Urinary bladder (tissue), 4 donors: ENCODE measurements around the gene LRRC47. TPM values are rescaled to one million over a fixed set of nuclear protein-coding genes. Genes with fewer than 3 reads are reported as not detected.

ENCODE experiments used
- DNase-seq: peaks from one replicate; pipeline ENCODE4 v3.0.0-alpha.2; 2015; ENCODE audit errors: extremely low spot score
- H3K27ac ChIP-seq: one replicate; pipeline ENCODE4 v1.5.1; 2013; ENCODE audit warnings: low read depth, mild to moderate bottlenecking, moderate library complexity
- H3K36me3 ChIP-seq: one replicate; pipeline ENCODE4 v1.6.1; 2013; ENCODE audit warnings: mild to moderate bottlenecking, moderate library complexity; ENCODE audit not compliant: insufficient read depth
- H3K4me1 ChIP-seq: one replicate; pipeline ENCODE4 v1.6.1; 2013; ENCODE audit warnings: mild to moderate bottlenecking, moderate library complexity; ENCODE audit not compliant: insufficient read depth
- H3K4me3 ChIP-seq: one replicate; pipeline ENCODE4 v1.5.1; 2013; ENCODE audit warnings: low read depth, low read length
- WGBS: extraction: QIAGEN DNeasy Blood & Tissue Kit; methylation state at CpG from one replicate; pipeline ENCODE4 v1.1.7; 2013; 5-methylcytosine and 5-hydroxymethylcytosine counted together
- polyA plus RNA-seq: library from polyadenylated mRNA; stranded (reverse); fragments of 200-250 nt; gene quantifications from one replicate; pipeline ENCODE4 v1.2.3, GENCODE V29; 2013
- total RNA-seq: library from RNA; depleted of rRNA; stranded (reverse); fragments of >200 nt; gene quantifications from one replicate; pipeline ENCODE4 v1.2.3, GENCODE V29; 2014
- donor health status: healthy with polysubstance abuse.
- donor health status: healthy.

LRRC47 gene
- 17.8 TPM for total RNA-seq
- 31.0 TPM for polyA plus RNA-seq

DNA sequence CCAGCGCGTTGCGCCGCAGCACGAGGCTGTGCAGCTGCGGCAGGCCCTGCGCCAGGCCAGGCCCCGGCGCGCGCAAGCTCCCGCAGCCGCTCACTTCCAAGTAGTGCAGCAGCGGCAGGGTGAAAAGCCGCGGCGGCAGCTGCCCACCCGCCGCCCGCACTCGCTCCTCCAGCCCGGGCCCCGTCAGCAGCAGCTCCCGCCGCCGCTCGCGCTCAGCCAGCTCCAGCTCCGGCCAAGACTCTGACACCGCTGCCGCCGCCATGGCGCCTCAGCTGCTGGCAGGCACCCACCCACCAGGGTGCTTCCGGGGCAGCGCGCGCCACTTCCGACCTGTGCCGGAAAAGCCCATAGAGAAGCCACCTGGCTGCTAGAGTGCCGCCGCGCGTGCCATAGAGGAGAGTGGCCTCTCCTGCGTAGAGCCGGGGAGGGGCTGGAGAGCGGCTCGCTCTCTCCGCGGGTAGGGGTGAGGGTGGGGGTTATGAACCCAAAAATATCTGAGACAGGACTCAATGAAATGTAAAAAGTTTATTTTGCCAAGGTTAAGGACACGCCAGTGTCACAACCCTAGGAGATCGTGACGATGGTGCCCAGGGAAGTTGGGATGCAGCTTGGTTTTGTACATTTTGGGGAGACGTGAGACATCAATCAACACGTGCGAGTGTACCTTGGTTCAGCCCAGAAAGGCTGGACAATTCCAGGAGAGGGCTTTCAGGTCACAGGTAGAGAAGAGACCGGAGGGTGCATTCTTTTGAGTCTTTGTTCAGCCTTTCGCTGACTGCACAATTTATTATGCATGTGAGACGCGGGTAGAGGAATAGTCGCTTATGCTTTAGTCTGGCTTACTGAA, at the start of gene LRRC47:
Gene LRRC47 (minus strand): TSS at position 284 of the 847 bp plus-strand sequence. CDS start 22 bp downstream, at position 262.
- 1% methylated on average over 60 of the region's 60 CpGs for WGBS
- Histone ChIP-seq H3K27ac (no peak within 1 kb of the TSS), H3K4me1 (peaks cover 2% of the 10 kb centered on the region), H3K4me3 (peak within 1 kb of the TSS; percentile 99), H3K36me3 (no peaks in the 10 kb centered on the region)
- peak; percentile 76 for DNase-seq

DNA sequence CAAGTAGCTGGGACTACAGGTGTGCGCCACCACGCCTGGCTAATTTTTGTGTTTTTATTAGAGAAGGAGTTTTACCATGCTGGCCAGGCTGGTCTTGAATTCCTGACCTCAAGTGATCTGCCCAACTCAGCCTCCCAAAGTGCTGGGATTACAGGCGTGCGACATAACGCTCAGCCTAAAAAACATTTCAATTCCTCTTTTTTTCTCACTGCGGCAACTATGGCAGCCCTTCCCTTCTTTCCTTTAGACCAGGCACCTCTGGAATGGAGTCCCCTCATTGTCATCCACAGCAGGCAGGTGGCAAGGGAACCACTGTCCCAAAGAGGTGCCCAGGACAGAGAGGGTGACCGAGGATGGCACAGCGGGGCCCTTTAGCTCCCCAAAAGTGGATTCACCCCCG, 46.6 kb upstream of the LRRC47 start:
- Histone ChIP-seq H3K4me3 (no peak overlapping the region), H3K27ac (no peak overlapping the region), H3K4me1 (no peaks in the 10 kb centered on the region), H3K36me3 (no peaks in the 10 kb centered on the region)
- DNase-seq = no peak
- 94% methylated on average over 9 of the region's 9 CpGs for WGBS

DNA sequence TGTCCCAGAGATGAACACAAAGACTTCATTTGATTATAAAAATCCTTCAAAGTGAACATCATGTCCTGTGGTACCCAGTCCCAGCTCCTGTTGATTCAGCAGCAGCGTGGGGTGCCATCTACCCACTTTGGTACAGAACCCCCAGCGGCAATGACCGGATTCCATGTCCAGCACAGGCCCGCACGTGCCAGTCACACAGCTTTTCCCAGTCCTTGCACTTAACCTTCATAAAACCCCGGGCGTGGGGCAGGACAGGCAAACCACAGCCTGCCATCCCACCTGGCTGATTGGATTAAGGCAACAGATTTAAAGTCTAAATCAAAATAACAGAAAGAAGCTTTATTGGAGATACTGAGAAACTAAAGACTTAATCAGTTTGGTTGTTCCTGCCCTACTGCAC, 45.2 kb upstream of the LRRC47 start:
- no peak overlapping the region for H3K27ac ChIP-seq
- WGBS = 97% methylated on average over 7 of the region's 7 CpGs
- H3K4me3 ChIP-seq = no peak overlapping the region
- no peak for DNase-seq
- no peaks in the 10 kb centered on the region for H3K4me1 ChIP-seq
- H3K36me3 ChIP-seq = peaks cover 6% of the 10 kb centered on the region

DNA sequence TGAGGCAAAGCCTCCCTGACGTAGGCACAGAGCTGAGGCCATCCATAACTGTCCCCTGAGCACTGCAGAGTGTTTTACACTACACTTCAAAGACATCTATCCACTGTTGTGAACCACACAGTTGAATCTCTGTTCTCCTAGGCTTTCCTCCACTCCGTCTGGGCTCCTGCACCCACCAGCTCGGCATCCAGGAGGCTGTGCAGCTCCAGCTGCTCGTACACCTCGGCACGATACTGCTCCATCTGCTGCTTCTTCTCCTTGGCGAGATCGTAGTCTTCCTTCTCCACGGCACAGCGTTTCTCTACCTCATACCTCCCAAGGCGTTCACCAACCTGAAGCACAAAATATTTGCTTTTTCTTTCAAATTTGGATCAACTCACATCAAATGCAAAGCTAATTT, 42.5 kb upstream of the LRRC47 start:
- WGBS = 95% methylated on average over 11 of the region's 11 CpGs

DNA sequence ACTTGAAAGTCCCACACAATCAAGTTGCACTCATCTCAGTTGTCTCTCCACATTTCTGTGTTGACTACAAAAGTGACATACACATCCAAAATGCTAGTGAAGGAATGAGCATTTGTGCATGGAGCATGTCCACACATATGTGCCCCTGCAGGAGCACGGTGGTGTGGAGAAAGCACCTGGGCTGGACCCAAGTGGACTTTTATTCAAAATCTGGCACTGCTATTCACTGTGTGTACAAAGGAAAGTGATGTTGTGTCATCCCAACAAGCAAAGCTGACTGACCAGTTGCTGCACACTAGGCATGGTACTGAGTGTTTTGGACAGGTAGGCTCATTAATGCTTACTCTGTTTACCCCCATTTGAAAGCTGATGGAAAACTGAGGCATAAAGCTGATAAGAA, 41.4 kb upstream of the LRRC47 start:
- Histone ChIP-seq H3K36me3 (peaks cover 6% of the 10 kb centered on the region), H3K4me3 (no peak overlapping the region), H3K4me1 (no peaks in the 10 kb centered on the region), H3K27ac (no peak overlapping the region)
- no peak for DNase-seq
- WGBS = 97% methylated on average over 1 of the region's 1 CpG

More for the DNA sequence above, 42.5 kb upstream of the LRRC47 start:
- no peak overlapping the region for H3K27ac ChIP-seq
- H3K36me3 ChIP-seq = peaks cover 6% of the 10 kb centered on the region
- no peak for DNase-seq
- no peaks in the 10 kb centered on the region for H3K4me1 ChIP-seq
- no peak overlapping the region for H3K4me3 ChIP-seq

DNA sequence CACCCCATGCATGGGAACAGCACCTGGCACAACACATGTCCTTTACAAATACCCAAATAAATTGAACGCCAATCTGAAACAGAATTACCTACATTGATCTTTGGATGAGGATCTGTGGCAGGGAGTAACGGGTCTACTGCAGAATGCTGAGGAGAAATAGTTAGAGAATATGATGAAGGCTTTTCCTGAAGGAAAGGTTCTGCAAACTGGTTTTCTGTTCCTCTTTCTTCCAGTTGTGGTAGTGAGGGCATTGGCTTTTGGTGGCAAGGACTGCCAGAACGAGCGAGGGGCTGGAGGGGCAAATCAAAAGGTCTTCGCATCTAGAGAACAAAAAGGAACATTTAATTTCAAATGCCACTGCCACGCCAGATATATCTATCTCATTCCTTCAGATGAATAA, 40.9 kb upstream of the LRRC47 start:
- Histone ChIP-seq H3K36me3 (peaks cover 6% of the 10 kb centered on the region), H3K4me1 (no peaks in the 10 kb centered on the region), H3K4me3 (no peak overlapping the region), H3K27ac (no peak overlapping the region)
- WGBS = 98% methylated on average over 6 of the region's 6 CpGs
- no peak for DNase-seq

DNA sequence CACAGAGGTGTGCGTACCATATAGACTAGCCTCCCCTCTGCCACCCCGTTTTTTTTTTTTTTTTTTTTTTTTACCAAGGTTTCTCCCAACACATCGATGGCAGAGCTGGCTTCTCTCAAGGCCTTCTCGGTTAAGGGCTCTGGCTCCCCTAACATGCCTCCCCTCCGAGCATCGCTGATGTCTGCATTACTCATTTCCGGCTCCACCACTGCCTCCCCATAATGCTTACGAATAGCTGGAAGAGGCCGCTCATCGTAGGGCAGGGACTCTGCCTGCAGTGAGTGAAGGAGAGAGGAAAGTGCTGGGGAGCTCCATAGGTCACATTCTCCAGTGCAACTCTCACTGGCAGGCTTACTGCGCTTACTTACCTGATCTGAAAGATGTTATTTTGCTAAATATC, 40.1 kb upstream of the LRRC47 start:
- 94% methylated on average over 11 of the region's 11 CpGs for WGBS
- Histone ChIP-seq H3K4me1 (no peaks in the 10 kb centered on the region), H3K27ac (no peak overlapping the region), H3K36me3 (peaks cover 6% of the 10 kb centered on the region), H3K4me3 (no peak overlapping the region)
- DNase-seq = no peak

DNA sequence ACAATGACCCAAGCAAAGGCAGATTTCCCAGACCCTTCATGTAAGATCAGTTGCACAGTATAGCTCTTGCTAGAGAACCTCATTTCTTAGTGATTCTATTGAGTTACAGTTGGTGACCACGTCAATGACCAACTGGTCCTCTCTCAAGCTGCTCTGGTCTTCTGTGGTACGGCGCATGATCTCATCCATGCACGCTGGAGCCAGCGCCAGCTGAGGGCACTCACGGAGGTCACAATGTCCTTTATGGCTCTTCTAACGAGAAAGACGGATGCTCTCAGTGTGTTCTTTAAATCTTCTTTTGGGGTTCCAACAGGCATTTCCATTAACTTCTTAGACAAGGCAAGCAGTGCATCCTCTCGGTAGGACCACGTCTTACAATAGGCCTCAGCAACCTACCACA, 38.4 kb upstream of the LRRC47 start:
- no peak for DNase-seq
- Histone ChIP-seq H3K4me1 (no peaks in the 10 kb centered on the region), H3K27ac (no peak overlapping the region), H3K4me3 (no peak overlapping the region), H3K36me3 (peaks cover 6% of the 10 kb centered on the region)
- WGBS = 90% methylated on average over 10 of the region's 10 CpGs

DNA sequence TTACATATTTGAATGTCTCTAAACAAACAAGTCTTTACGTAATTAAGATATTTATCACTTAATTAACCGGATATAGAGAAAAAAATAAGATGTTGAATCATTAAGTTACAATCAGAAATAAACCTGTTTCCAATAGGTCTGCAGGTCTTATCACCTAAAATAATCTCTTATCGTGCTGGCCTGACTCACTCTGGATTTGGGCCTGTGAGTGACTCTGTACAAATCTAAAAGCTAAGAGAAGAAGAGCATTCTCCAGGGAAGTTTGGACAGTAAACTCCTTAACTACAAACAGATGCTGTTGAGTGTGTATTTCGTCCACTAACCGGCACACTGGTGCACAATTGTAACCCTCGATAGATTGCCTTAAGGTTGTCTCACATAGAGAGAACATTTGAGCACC, 35.4 kb upstream of the LRRC47 start:
- Histone ChIP-seq H3K36me3 (peaks cover 1% of the 10 kb centered on the region), H3K4me3 (no peak overlapping the region)
- WGBS = 59% methylated on average over 6 of the region's 6 CpGs

DNA sequence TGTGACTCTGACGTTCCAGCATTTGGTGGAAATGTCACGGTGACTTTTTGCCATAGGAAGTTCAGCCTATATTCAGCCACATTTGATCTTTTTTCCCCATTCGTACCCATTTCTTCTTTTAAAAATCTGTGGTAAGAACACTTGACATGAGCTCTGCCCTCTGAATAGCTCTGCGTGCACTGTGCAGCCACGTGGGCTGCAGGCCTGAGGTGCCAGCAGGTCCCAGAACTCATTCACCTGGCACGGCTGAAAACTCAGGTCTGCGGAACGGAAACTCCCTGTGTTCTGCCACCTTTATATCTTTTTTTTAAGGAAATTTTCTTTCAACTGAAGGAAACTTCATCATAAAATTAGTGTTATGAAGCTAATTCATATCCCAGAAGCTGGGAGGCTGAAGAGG, 32.1 kb upstream of the LRRC47 start:
- no peaks in the 10 kb centered on the region for H3K4me1 ChIP-seq
- WGBS = 94% methylated on average over 8 of the region's 8 CpGs
- no peak for DNase-seq
- peaks cover 1% of the 10 kb centered on the region for H3K36me3 ChIP-seq
- H3K4me3 ChIP-seq = no peak overlapping the region
- H3K27ac ChIP-seq = no peak overlapping the region

More for the DNA sequence above, 35.4 kb upstream of the LRRC47 start:
- DNase-seq = no peak
- Histone ChIP-seq H3K4me1 (no peaks in the 10 kb centered on the region), H3K27ac (no peak overlapping the region)

DNA sequence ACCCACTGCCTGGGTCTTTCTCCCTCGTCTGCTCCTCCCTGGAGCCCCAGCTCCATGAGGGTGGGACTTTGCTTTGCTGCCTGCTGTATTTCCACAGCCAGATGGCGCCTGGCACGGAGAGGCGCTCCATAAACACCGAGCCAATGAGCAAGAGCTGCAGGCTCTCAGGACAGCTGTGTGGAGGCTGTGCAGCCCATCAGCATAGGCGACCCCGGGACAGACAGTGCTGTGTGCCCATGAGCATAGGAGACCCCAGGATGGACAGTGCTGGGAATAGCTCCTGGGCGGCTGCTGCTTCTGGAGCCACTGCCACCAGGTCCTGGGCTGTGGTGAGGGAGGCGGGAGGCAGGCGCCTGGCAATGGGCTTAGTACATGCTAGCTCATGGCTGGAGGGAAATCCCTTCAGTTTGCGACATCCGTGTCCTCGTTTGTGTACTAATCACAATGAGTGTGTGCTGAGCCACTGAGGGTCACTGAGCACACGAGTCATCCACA, 31.6 kb upstream of the LRRC47 start:
- Histone ChIP-seq H3K4me3 (no peak overlapping the region), H3K27ac (no peak overlapping the region), H3K4me1 (no peaks in the 10 kb centered on the region), H3K36me3 (peaks cover 1% of the 10 kb centered on the region)
- DNase-seq = no peak
- 79% methylated on average over 14 of the region's 14 CpGs for WGBS

DNA sequence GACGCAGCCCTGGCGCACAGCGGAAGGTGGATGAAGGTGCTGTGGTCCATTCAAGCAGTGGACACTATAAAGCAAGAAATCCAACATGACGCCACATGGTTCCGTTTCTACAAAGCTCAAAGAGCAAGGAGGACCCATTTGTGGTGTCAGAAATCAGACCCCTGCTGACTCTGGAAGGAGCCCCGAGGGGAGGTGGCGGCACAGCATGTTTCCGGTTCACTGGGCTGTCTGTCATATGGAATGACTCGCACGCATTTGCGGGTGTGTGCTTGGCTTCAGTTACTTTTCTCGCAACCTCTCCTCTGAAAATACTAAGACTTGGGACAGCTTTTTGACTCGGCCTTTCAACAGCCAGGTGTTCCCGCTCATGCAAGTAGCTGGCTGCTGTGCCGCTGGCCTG, 29.1 kb upstream of the LRRC47 start:
- H3K4me3 ChIP-seq = no peak overlapping the region
- H3K27ac ChIP-seq = no peak overlapping the region
- no peak for DNase-seq
- WGBS = 86% methylated on average over 15 of the region's 15 CpGs
- H3K4me1 ChIP-seq = no peaks in the 10 kb centered on the region
- H3K36me3 ChIP-seq = peaks cover 1% of the 10 kb centered on the region

DNA sequence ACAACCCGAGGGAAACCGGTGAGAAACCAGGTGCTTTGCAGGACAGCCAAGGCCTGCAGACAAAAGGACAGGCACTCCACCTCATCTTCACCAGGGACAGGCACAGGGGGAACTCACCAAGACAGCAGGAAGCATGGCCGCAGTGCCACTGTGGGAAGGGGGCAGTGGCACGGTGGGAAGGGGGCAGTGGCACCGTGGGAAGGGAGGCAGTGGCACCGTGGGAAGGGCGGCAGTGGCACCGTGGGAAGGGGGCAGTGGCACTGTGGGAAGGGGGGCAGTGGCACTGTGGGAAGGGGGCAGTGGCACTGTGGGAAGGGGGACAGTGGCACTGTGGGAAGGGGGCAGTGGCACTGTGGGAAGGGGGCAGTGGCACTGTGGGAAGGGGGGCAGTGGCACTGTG, 28.4 kb upstream of the LRRC47 start:
- Histone ChIP-seq H3K27ac (no peak overlapping the region), H3K4me1 (no peaks in the 10 kb centered on the region), H3K36me3 (peaks cover 1% of the 10 kb centered on the region), H3K4me3 (no peak overlapping the region)
- 94% methylated on average over 8 of the region's 8 CpGs for WGBS
- no peak for DNase-seq

DNA sequence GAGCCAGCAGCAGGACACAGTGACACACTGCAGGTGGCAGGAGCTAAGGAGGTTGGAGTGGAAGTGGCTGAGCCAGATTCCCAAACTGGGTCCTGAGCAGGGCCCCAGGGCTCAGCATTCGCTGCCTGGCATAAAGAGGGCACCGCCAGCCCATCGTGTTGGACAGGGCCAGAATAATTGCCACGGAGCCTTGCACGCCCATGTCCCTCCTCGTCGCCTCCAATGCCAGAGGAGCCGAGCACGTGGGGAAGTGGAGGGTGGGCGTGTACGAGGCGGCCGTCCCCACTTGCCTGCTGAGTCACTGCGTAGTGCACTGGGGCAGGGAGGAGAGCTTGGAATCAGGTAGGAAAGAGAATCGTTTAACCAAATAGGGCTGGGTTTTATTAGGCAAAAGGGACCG, 26.1 kb upstream of the LRRC47 start:
- WGBS = 92% methylated on average over 16 of the region's 16 CpGs

More for the DNA sequence above, 26.1 kb upstream of the LRRC47 start:
- DNase-seq = no peak
- no peaks in the 10 kb centered on the region for H3K36me3 ChIP-seq
- H3K4me1 ChIP-seq = no peaks in the 10 kb centered on the region
- H3K4me3 ChIP-seq = no peak overlapping the region
- H3K27ac ChIP-seq = no peak overlapping the region
